Gastroesophageal sphincter (tissue), 4 donors: ENCODE results near the gene RILPL2. TPM values are rescaled to one million over a fixed set of nuclear protein-coding genes. Genes with fewer than 3 reads are reported as not detected.

Source experiments
- ATAC-seq: fragments of 150-250 bp; one replicate; pipeline ENCODE4 v1.9.1; 2016; ENCODE audit warnings: mild to moderate bottlenecking, moderate library complexity
- H3K27ac ChIP-seq, 4 donors: fragments of 200-600 bp; sonication (generic) in 3 of 4; 1 replicate in 3 of 4; 2 replicates in 1 of 4; pipeline ENCODE4 v1.5.1; 2016 to 2019
- H3K27me3 ChIP-seq: fragments of 200-600 bp; sonication (generic); one replicate; pipeline ENCODE4 v1.5.1; 2019
- H3K36me3 ChIP-seq, 2 donors: fragments of 200-600 bp; sonication (generic); one replicate each; pipeline ENCODE4 v1.5.1; 2019; ENCODE audit warnings: control low read depth in 1 of 2
- H3K4me1 ChIP-seq, 3 donors: fragments of 200-600 bp; sonication (generic); 1 replicate in 2 of 3; 2 replicates in 1 of 3; pipeline ENCODE4 v1.5.1; 2016 to 2019; ENCODE audit warnings: control low read depth in 2 of 3
- H3K4me3 ChIP-seq, 2 donors: fragments of 200-600 bp; sonication (generic); one replicate each; pipeline ENCODE4 v1.5.1; 2019; ENCODE audit warnings: mild to moderate bottlenecking in 1 of 2, moderate library complexity in 1 of 2
- H3K9me3 ChIP-seq, 3 donors: fragments of 200-600 bp; sonication (generic); one replicate each; pipeline ENCODE4 v1.5.1; 2017 to 2019; ENCODE audit warnings: control low read depth in 2 of 3
- EP300 ChIP-seq: sonication (generic); formaldehyde crosslinking; IDR thresholded peaks from one replicate; pipeline ENCODE4 v1.6.1; 2017; ENCODE audit warnings: antibody characterized with exemption, mild to moderate bottlenecking
- POLR2A ChIP-seq, 2 donors: fragments of 450-650 bp; IDR thresholded peaks; one replicate each; pipeline ENCODE4 v1.6.1; 2017; ENCODE audit warnings: antibody characterized with exemption in 2 of 2, mild to moderate bottlenecking in 2 of 2, moderate library complexity in 1 of 2
- POLR2AphosphoS5 ChIP-seq: sonication (generic); formaldehyde crosslinking; IDR thresholded peaks from one replicate; pipeline ENCODE4 v1.6.1; 2017; ENCODE audit warnings: antibody characterized with exemption
- WGBS, 2 donors: methylation state at CpG; one replicate each; pipeline ENCODE4 v1.1.5; 2018; ENCODE audit warnings: low coverage in 1 of 2; 5-methylcytosine and 5-hydroxymethylcytosine counted together
- total RNA-seq, 4 donors: library from RNA; depleted of rRNA; stranded (reverse); fragments of >200 nt; gene quantifications; one replicate each; pipeline ENCODE4 v1.1.0, GENCODE V29; 2016
- TF ChIP-seq, protein P1 (sequence below), 4 experiments: fragments of 200-600 bp in 2 of 4; fragments of 450-650 bp in 2 of 4; sonication (generic) in 1 of 4; IDR thresholded peaks; one replicate each; pipeline ENCODE4 v1.5.1; 2017 to 2019; ENCODE audit warnings: antibody characterized with exemption in 4 of 4, mild to moderate bottlenecking in 2 of 4, moderate library complexity in 2 of 4

RILPL2 gene
- total RNA-seq, 4 donors from 2014 or later, result 6.2 to 9.2 (median 7.9) TPM

DNA sequence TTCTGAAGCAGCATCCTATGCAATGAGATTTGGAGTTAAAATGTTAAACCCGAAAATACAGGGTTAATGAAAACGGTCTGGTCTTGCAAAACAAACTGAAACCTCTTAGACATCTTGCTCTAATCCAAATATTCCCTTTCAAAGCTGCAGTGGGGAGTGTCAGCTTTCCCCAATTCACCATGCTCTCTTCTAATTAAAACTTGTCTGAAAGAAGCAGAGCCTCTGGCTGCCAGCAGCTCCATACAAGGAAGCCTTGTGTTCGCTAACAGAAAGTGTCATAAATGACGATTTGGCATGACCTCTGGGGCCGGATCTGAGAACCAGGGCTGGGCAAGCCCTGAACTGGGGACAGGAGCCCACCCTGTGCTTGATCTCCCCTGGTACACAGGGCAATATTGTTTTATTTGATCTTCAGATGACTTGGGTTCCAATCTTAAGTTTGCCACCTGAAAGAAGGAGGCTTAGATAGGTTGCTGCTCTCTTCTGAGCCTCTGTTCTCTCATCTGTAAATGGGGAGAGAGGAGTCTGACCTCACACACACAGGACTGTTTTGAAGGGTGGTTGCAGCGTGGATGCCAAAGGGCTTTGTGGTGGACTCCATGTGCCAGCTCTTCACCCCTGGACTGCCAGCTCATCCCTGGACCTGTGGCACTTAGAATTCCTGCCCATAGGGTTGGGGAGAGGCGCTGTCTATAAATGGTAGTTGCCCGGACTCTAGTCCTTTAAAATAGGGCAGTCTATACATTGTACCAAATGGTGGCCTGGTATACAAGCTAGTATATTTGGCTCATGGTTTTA, 44.7 kb downstream of the RILPL2 start:
- Histone ChIP-seq H3K27ac (peak overlapping the region; percentile 0 to 95 (median 92)), H3K4me3 (peak overlapping the region in 1 of 2 donors; percentile 71), H3K4me1 (peaks cover 0 to 86% (median 30%) of the 10 kb centered on the region in 3 donors), H3K9me3 (no peaks in the 10 kb centered on the region), H3K36me3 (peaks cover 0 to 60% of the 10 kb centered on the region in 2 donors), H3K27me3 (no peaks in the 10 kb centered on the region)
- WGBS, 2 donors, result 54 to 75% methylated on average over 4 to 6 of the region's 8 CpGs
- TF ChIP-seq, protein P1, sequence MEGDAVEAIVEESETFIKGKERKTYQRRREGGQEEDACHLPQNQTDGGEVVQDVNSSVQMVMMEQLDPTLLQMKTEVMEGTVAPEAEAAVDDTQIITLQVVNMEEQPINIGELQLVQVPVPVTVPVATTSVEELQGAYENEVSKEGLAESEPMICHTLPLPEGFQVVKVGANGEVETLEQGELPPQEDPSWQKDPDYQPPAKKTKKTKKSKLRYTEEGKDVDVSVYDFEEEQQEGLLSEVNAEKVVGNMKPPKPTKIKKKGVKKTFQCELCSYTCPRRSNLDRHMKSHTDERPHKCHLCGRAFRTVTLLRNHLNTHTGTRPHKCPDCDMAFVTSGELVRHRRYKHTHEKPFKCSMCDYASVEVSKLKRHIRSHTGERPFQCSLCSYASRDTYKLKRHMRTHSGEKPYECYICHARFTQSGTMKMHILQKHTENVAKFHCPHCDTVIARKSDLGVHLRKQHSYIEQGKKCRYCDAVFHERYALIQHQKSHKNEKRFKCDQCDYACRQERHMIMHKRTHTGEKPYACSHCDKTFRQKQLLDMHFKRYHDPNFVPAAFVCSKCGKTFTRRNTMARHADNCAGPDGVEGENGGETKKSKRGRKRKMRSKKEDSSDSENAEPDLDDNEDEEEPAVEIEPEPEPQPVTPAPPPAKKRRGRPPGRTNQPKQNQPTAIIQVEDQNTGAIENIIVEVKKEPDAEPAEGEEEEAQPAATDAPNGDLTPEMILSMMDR (IDR thresholded peaks at IDR 0.05), result no peak
- TF ChIP-seq EP300 (no peak), POLR2A (IDR thresholded peaks at IDR 0.05) (no peak), POLR2AphosphoS5 (no peak)
- no peak for ATAC-seq

DNA sequence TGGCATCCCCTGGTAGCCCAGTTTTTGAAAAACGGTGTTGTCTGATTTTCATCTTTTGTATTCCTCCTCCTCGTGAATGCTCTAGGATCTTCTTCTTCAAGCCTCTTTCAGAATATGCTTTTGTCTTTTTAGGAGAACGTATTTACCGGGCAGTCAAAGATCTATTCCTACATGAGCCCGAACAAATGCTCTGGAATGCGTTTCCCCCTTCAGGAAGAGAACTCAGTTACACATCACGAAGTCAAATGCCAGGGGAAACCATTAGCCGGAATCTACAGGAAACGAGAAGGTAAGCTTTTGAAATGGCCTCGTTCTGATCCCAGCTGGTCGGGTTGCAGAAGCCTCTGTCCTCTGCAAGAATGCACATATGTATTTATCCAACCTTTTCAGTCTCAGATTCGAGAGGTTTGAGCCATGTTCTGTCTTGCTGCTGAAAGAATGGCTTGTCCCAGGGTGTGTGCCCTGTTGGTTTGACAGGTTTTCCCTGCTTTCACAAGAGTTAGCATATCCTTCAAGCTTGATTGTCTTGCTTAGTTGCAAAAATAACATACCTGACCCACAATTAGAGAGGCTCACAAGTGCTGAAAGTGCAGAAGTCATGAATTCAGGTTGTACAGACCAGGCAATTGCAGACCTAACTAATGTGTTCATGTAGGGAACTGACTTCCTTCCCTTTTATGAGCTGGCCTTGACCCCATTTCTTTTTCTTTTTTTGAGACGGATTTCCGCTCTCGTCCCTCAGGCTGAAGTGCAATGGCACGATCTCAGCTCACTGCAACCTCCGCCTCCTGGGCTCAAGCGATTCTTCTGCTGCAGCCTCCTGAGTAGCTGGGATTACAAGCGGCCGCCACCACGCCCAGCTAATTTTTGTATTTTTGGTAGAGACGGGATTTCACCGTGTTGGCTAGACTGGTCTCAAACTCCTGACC, 45.7 kb downstream of the RILPL2 start:
- ATAC-seq, result no peak
- peak overlapping the region; percentile 35 to 95 (median 92) for H3K27ac ChIP-seq
- H3K27me3 ChIP-seq, result no peaks in the 10 kb centered on the region
- 35 to 57% methylated on average over 11 to 13 of the region's 23 CpGs for WGBS, 2 donors
- peak overlapping the region; percentile 37 to 71 for H3K4me3 ChIP-seq
- TF ChIP-seq POLR2AphosphoS5 (no peak), EP300 (no peak), POLR2A (IDR thresholded peaks at IDR 0.05) (no peak)
- TF ChIP-seq, protein P1 (IDR thresholded peaks at IDR 0.05), result no peak
- no peaks in the 10 kb centered on the region for H3K9me3 ChIP-seq
- H3K36me3 ChIP-seq, result peaks cover 0 to 50% of the 10 kb centered on the region in 2 donors
- H3K4me1 ChIP-seq, result peaks cover 0 to 76% (median 27%) of the 10 kb centered on the region in 3 donors

DNA sequence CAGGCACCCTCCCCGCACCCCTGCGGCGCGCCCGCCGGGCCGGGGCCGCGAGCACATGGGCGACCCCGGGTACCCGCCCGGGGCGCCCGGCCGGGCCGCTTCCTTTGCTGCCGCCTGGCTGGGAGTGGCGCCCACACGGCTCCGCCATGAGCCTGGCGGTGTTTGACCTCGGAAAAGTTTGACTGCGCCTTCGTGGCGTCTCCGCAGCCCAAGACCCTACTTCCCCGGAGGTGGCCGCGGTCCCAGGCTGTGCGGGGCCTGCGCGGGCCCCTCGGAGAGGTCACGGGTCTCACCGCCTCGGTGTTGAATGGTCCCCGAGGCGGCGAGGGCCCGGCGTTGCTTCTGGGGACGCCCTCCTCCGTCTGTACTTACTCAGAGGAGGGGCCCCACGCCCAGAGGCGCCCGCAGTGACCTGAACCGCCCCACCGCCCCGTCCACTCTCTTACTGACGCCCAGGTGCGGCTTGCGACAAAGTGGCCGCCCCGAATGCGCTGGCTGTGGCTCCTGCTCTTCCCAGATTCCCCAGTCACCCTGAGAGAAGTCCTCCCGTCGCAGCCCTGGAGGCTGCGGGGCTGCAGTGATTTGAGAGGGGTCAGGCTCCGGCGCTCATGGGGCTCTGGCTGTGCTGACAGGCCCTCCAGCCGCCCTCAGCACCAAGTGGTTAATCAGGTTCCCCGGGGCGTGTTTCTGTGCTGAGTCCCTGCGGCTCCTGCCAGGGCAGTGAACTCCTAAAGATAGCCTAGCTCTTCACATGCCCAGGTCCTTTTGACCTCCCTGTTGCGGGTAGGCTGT, 46.7 kb downstream of the RILPL2 start:
- TF ChIP-seq, protein P1 (IDR thresholded peaks at IDR 0.05), result peak in 1 of 4 experiments; percentile 41
- TF ChIP-seq POLR2A (IDR thresholded peaks at IDR 0.05) (peak; percentile 10 to 15), EP300 (no peak), POLR2AphosphoS5 (no peak)
- ATAC-seq, result no peak
- Histone ChIP-seq H3K9me3 (no peaks in the 10 kb centered on the region), H3K27me3 (no peaks in the 10 kb centered on the region), H3K4me1 (peaks cover 0 to 71% (median 29%) of the 10 kb centered on the region in 3 donors), H3K27ac (peak overlapping the region; percentile 35 to 95 (median 92)), H3K36me3 (peaks cover 0 to 40% of the 10 kb centered on the region in 2 donors), H3K4me3 (peak overlapping the region; percentile 37 to 71)
- WGBS, 2 donors, result 5% methylated on average over 4 of the region's 66 CpGs; no CpG with 5 or more reads in 1 of the 2 donors

DNA sequence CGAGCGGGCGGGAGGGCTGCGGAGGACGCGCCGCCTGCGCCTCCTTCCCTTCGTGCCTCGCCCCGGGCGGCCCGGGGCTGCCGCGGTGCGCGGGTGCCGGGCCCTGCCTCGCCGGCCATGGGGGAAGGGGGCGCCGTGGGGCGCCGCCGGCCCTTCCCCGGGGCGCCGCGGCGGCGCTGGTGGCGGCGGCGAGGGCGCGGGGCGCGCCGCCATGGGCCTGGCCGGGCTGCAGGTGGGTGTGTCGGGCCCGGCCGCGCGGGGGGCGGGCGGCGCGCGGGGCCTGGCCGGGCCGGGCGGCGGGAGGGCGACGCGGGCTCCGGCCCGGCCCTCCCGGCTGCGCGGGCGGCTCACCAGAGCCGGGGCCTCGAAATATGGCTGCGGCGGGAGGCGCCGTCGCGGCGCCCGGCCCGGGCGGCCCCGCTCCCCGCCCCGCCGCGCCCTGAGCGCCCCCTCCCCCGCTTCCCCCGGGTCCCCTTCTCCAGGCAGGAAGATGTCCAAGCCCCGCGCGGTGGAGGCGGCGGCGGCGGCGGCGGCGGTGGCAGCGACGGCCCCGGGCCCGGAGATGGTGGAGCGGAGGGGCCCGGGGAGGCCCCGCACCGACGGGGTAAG, 47.4 kb downstream of the RILPL2 start:
- peak; percentile 8 for ATAC-seq
- peaks cover 0 to 70% (median 32%) of the 10 kb centered on the region in 3 donors for H3K4me1 ChIP-seq
- WGBS, 2 donors, result no CpG with 5 or more reads among the region's 102 CpGs
- TF ChIP-seq EP300, result no peak
- TF ChIP-seq, protein P1 (IDR thresholded peaks at IDR 0.05), result peak in 2 of 4 experiments; percentile 5 to 11
- peak; percentile 14 for TF ChIP-seq POLR2AphosphoS5
- peak in 1 of 2 donors; percentile 49 for TF ChIP-seq POLR2A (IDR thresholded peaks at IDR 0.05)
- peak overlapping the region; percentile 37 to 71 for H3K4me3 ChIP-seq
- H3K27ac ChIP-seq, result peak overlapping the region; percentile 35 to 95 (median 93)
- no peaks in the 10 kb centered on the region for H3K9me3 ChIP-seq
- H3K36me3 ChIP-seq, result peaks cover 0 to 33% of the 10 kb centered on the region in 2 donors
- no peaks in the 10 kb centered on the region for H3K27me3 ChIP-seq
